Activated CD4-positive, CD25-positive, alpha-beta regulatory T cell treated with anti-CD3 and anti-CD28 coated beads, Interleukin-2, amount 50 U/mL, for 24 hours (primary cell): ENCODE results near the gene GAGE12H.
"Not testable (repeated sequence)": the region's sequence is repeated elsewhere in the genome, so short reads cannot be mapped to it uniquely, and the experiment has no call there.

Experiments used
- ATAC-seq, 2 donors: fragments of 150-1000 bp; cut with Tn5 transposase; one replicate each; pipeline ENCODE4 v1.10.0; 2021; ENCODE audit warnings: mild to moderate bottlenecking in 1 of 2, moderate library complexity in 1 of 2

Gene GAGE12H, protein sequence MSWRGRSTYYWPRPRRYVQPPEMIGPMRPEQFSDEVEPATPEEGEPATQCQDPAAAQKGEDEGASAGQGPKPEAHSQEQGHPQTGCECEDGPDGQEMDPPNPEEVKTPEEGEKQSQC

DNA sequence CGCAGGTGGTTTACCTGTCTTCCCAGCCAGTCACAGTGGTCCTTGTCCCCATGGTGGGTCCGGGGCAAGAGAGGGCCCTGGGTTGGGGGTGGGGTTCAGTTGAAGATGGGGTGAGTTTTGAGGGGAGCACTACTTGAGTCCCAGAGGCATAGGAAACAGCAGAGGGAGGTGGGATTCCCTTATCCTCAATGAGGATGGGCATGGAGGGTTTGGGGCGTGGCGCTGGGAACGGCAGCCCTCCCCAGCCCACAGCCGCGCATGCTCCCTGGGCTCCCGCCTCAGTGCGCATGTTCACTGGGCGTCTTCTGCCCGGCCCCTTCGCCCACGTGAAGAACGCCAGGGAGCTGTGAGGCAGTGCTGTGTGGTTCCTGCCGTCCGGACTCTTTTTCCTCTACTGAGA is at the start of gene GAGE12H:
Gene GAGE12H, plus strand, starts transcription at position 301 of the 400 bp plus-strand sequence. CDS start 1,155 bp downstream, outside the sequence.
- ATAC-seq: not testable (repeated sequence)

DNA sequence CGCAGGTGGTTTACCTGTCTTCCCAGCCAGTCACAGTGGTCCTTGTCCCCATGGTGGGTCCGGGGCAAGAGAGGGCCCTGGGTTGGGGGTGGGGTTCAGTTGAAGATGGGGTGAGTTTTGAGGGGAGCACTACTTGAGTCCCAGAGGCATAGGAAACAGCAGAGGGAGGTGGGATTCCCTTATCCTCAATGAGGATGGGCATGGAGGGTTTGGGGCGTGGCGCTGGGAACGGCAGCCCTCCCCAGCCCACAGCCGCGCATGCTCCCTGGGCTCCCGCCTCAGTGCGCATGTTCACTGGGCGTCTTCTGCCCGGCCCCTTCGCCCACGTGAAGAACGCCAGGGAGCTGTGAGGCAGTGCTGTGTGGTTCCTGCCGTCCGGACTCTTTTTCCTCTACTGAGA is 47.9 kb upstream of the GAGE12H start, which contains the start of gene GAGE12C:
Gene GAGE12C, plus strand, starts transcription at position 301 of the 400 bp plus-strand sequence. CDS start 1,155 bp downstream, outside the sequence.
- ATAC-seq: not testable (repeated sequence)

DNA sequence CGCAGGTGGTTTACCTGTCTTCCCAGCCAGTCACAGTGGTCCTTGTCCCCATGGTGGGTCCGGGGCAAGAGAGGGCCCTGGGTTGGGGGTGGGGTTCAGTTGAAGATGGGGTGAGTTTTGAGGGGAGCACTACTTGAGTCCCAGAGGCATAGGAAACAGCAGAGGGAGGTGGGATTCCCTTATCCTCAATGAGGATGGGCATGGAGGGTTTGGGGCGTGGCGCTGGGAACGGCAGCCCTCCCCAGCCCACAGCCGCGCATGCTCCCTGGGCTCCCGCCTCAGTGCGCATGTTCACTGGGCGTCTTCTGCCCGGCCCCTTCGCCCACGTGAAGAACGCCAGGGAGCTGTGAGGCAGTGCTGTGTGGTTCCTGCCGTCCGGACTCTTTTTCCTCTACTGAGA is 38.3 kb upstream of the GAGE12H start, which contains the start of gene GAGE12D:
Gene GAGE12D, plus strand, starts transcription at position 301 of the 400 bp plus-strand sequence. CDS start 1,155 bp downstream, outside the sequence.
- ATAC-seq: not testable (repeated sequence)

DNA sequence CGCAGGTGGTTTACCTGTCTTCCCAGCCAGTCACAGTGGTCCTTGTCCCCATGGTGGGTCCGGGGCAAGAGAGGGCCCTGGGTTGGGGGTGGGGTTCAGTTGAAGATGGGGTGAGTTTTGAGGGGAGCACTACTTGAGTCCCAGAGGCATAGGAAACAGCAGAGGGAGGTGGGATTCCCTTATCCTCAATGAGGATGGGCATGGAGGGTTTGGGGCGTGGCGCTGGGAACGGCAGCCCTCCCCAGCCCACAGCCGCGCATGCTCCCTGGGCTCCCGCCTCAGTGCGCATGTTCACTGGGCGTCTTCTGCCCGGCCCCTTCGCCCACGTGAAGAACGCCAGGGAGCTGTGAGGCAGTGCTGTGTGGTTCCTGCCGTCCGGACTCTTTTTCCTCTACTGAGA is 28.8 kb upstream of the GAGE12H start, which contains the start of gene GAGE12E:
Gene GAGE12E, plus strand, starts transcription at position 301 of the 400 bp plus-strand sequence. CDS start 1,155 bp downstream, outside the sequence.
- not testable (repeated sequence) for ATAC-seq

DNA sequence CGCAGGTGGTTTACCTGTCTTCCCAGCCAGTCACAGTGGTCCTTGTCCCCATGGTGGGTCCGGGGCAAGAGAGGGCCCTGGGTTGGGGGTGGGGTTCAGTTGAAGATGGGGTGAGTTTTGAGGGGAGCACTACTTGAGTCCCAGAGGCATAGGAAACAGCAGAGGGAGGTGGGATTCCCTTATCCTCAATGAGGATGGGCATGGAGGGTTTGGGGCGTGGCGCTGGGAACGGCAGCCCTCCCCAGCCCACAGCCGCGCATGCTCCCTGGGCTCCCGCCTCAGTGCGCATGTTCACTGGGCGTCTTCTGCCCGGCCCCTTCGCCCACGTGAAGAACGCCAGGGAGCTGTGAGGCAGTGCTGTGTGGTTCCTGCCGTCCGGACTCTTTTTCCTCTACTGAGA is 19.2 kb upstream of the GAGE12H start, which contains the start of gene GAGE12F:
Gene GAGE12F, plus strand, starts transcription at position 301 of the 400 bp plus-strand sequence. CDS start 1,155 bp downstream, outside the sequence.
- ATAC-seq: not testable (repeated sequence)

DNA sequence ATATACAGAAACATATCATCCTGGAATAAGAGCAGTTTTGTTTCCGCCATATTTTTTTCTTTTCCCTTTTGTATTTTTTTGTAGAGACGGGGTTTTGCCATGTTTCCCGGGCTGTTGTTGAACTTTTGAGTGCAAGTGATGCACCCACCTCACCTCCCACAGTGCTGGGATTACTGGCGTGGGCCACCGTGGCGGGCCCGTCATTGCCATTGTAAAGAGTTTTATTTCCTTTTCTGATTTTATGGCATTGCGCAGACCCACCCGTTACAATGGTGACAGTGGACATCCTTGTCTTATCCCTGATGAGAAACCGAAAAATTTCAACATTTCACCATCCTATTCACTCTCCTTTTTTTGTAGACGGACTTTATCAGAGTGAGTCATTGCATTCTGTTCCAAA is 11.0 kb upstream of the GAGE12H start:
- not testable (repeated sequence) for ATAC-seq

DNA sequence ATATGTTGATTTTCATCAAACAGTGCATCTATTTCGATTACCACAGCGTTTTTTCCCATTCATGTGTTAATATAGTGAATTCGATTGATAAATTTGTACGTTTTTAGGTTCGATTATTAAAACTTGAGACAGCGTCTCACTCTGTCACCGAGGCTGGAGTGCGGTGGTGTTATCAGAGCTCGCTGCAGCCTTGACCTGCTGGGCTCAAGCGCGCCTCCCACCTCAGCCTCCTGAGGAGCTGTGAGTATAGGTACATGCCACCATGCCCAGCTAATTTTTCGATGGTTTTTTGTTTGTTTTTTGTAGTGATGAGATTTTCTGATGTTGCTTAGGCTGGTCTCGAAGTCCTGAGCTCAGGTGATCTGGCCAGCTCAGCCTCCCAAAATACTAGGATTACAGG is 10.6 kb upstream of the GAGE12H start:
- ATAC-seq: not testable (repeated sequence)

DNA sequence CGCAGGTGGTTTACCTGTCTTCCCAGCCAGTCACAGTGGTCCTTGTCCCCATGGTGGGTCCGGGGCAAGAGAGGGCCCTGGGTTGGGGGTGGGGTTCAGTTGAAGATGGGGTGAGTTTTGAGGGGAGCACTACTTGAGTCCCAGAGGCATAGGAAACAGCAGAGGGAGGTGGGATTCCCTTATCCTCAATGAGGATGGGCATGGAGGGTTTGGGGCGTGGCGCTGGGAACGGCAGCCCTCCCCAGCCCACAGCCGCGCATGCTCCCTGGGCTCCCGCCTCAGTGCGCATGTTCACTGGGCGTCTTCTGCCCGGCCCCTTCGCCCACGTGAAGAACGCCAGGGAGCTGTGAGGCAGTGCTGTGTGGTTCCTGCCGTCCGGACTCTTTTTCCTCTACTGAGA is 9.6 kb upstream of the GAGE12H start, which contains the start of gene GAGE12G:
Gene GAGE12G, plus strand, starts transcription at position 301 of the 400 bp plus-strand sequence. CDS start 1,155 bp downstream, outside the sequence.
- not testable (repeated sequence) for ATAC-seq

DNA sequence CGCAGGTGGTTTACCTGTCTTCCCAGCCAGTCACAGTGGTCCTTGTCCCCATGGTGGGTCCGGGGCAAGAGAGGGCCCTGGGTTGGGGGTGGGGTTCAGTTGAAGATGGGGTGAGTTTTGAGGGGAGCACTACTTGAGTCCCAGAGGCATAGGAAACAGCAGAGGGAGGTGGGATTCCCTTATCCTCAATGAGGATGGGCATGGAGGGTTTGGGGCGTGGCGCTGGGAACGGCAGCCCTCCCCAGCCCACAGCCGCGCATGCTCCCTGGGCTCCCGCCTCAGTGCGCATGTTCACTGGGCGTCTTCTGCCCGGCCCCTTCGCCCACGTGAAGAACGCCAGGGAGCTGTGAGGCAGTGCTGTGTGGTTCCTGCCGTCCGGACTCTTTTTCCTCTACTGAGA is 9.4 kb downstream of the GAGE12H start, which contains the start of gene GAGE2A:
Gene GAGE2A, plus strand, starts transcription at position 301 of the 400 bp plus-strand sequence. CDS start 1,155 bp downstream, outside the sequence.
- not testable (repeated sequence) for ATAC-seq

DNA sequence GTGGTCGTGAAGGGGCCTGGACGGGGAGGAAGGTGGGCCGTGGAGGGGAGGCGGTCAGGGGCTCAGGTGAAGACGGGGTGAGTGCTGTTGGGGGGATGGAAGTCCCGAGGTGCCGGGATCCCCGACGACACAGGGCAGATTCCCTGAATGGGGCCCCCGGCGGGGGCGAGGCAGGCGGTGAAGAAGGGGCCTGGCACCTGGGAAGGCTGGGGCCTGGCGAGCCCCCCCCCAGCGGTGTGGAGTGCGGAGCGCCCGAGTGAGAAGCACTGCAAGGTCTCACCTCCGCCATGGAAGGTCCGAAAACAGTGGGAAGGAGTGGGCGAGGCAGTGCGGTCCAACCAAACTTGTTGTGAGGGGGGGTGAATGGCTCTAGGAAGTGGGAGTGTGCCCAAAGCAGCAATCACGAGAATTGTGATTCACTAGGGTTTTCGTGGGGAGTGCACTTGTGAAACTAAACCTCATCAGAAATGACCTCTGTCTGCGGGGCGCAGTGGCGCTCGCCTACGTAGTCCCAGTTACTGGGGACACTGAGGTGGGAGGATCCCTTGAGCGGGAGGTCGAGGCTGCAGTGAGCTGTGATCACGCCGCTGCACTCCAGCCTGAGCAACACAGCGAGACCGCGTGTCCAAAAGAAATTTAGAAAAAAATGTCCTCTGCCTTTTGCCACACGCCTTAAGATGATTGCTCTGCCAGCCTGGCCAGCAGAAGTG is 10.2 kb downstream of the GAGE12H start:
- ATAC-seq: not testable (repeated sequence)

DNA sequence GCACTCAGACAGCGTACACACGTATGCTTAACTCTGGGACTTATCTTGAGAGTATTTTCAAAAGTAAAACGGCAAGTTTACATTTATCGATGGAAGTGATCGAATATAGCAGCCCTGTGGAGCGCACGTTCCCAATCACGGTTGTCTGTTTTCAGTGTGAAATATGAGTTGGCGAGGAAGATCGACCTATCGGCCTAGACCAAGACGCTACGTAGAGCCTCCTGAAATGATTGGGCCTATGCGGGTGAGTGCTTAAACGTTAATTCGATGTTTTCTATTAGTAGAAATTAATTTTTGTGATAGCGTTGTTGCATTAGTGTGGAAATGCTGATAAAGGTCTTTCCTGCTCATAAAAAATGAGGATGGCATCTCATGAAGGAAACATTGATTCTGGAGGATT is 10.7 kb downstream of the GAGE12H start:
- ATAC-seq: not testable (repeated sequence)

DNA sequence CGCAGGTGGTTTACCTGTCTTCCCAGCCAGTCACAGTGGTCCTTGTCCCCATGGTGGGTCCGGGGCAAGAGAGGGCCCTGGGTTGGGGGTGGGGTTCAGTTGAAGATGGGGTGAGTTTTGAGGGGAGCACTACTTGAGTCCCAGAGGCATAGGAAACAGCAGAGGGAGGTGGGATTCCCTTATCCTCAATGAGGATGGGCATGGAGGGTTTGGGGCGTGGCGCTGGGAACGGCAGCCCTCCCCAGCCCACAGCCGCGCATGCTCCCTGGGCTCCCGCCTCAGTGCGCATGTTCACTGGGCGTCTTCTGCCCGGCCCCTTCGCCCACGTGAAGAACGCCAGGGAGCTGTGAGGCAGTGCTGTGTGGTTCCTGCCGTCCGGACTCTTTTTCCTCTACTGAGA is 19.0 kb downstream of the GAGE12H start, which contains the start of gene GAGE1:
Gene GAGE1, plus strand, starts transcription at position 301 of the 400 bp plus-strand sequence. CDS start 1,155 bp downstream, outside the sequence.
- ATAC-seq: not testable (repeated sequence)

DNA sequence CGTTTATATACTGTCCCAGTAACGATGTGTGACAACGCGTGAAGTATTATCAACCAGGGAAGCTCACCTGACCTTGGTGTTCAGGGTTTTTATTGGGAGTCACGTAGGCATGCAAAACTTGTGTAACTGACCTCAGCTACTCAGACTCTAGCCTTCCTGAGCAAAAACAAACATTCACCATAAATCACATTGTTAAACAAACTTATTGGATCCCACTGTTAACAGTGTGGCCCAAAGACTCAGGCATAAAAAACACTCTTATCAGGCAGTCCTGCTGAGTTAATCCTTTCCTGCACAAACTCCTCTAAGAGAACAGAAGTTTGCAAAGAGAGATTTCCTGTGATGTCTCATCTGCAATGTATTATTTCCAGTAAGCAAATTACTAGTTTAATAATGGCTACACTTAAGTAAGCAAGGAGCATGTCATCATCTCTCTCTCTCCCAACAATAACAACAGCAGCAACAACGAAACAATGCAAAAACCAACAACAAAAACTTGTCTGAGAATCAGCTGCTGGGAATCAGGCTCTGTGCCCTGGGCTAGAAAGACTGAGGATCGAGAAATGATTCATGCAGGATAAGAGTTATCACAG is 31.1 kb downstream of the GAGE12H start:
- no peak for ATAC-seq

DNA sequence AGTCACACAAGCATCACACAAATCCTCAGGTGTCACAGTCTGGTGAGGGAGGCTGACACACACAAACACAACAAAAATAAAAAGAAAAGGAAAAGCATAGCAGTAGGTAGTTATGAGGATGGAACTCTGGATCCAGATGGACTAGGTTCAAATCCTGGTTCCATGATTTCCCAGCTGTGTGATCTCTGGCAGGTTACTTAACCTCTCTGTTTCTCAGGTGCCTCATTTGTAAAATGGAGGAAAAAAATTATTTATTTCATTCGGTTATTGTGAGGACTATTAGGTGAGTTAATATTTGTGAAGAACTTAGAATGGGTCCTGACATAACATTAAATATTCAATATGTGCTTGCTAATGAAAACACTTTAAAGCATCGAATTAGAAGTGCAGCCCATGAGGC is 38.8 kb downstream of the GAGE12H start:
- no peak for ATAC-seq

DNA sequence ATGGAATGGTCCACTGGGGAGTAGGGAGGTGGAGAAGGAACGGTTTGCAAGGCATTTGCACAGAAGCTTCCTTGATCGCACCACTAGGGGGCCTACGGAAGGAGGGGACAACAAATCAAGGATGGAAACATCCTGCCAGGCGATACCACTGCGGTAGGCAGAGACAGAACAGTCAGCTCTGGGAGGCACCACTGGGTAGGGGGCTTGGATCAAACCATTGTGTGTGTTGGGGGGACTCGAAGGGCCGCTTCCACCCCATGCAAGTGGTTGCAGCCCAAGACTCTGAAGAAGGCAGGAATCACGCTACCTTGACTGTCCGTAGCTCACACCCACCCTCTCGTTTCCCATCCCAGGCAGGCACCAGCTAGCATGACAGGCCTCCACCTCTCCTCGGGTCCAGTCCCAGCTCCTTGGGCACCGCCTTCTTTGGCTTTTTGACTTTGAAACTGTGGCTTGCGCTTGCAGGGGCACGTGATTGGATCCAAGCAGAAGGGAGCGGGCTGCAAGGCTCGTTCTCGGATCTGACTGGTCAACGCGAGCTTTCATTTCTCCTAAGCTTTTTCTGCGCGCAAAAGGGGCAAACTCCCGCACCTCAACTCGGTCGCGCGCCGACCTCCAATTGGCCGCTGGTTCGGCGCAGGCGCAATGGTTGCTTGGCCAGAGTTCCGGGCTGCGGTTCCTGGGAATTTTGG is 47.5 kb downstream of the GAGE12H start:
- ATAC-seq: no peak
